HG03095 (cell line): ENCODE results near the gene PIGA.

Experiments used
- ATAC-seq: cut with Tn5 transposase; IDR thresholded peaks from one replicate; pipeline ENCODE4 v1.9.1; 2021; ENCODE audit warnings: moderate library complexity; ENCODE audit not compliant: unreplicated experiment

Gene PIGA

DNA sequence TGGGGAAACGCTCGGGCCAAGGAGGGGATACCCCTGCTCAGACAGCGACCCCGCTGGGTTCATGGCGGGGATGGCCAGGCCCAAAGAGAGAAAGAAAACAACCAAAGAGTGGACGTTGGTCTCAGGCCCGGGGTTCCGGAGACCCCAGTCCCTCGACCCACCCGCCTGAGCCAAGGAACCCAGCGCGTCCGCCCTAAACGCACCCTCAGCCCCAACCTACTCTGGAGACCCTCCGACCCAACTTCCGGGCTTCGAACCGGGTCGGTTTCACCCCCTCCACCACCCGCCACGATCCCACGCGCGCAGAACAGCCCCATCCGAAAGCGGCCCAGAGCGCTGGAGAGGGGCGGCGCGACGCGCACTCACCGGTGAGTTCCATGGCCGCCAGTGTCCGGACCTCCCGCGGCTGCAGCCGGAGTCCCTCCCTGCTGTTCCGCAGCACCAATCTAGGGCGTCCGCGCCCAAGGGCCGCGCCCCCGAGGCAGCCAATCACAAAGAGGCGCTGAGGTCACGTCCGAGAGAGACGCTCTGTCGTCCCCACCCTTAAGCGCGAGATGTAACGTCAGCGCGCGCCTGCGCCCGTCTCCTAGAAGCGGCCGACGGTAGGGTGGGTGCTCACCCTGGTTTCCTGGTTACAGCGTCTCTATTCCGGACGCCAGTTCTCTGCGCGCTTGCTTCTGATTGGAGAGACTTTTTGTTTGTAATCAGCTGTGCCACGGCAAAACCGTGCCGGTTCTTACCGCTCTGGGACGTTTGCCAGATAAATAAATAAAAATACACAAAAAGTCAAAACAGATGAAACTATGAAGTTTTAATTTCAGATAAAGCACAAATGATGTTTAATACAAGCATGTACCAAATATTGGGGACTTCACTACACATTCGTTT lies at the start of gene PIGA:
PIGA (minus strand) TSS at position 389 of the 888 bp plus-strand sequence. CDS start 3,593 bp downstream, outside the sequence.
- ATAC-seq = peak; percentile 99

DNA sequence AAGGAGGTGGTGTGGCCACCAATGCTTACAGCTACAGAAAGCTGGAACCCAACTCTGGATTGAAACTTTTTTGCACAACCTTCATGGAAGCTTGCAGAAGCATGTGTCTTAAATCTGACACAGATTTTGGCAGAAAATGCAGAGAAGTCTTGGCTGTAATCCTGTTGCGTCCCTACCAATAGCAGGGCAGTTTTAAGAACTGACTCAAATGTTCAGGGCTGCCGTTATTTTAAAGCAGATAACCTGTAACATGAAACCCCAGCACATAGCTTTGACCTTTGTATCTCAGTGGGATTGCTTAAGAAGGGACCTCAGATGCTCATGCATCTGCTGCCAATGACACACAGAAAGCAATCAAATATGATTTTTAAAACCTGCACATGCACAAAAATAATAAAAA lies 49.0 kb upstream of the PIGA start, which contains the start of gene VEGFD:
VEGFD (minus strand) TSS at position 110 of the 400 bp plus-strand sequence. CDS start 467 bp downstream, outside the sequence.
- no peak for ATAC-seq

DNA sequence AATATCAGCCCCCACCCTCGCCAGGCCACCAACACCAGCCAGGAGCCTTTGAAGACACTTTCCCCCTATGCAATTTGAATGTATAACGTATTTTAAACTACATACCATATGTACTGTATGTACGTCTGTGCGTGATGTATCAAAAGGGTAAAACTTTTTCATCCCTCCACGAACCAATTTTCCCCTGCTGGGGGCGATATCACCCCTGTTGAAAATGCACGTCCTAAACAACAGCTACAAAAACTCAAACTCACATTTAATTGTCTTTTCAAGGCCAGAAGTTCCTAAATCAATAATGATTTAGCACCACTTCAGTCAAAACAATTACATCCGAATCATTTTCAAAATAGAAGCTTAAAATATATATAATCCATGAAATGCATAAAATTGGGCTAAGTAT lies 47.5 kb upstream of the PIGA start:
- ATAC-seq = no peak

DNA sequence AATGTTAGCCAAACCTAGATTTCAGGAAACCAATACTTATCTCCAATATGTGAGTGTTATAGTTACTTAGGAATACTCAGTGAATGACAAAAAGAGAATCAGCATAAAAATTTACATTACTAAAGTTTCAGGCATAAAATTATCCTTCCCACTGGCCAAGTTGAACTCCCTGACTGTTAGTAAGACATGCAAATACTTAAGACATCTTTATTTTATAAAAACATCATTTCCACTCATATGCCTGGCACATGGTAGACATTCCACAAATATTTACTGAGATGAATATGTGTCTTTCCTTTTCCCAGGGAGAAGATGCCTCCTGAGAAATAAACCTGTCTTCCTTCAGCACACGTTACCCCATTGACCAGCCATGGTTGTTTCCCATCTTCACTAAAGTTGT lies 41.6 kb upstream of the PIGA start:
- ATAC-seq = no peak

- ATAC-seq = no peak
These were observed 38.7 kb upstream of the PIGA start for GRCh38 chrX:15373976-15374375.

DNA sequence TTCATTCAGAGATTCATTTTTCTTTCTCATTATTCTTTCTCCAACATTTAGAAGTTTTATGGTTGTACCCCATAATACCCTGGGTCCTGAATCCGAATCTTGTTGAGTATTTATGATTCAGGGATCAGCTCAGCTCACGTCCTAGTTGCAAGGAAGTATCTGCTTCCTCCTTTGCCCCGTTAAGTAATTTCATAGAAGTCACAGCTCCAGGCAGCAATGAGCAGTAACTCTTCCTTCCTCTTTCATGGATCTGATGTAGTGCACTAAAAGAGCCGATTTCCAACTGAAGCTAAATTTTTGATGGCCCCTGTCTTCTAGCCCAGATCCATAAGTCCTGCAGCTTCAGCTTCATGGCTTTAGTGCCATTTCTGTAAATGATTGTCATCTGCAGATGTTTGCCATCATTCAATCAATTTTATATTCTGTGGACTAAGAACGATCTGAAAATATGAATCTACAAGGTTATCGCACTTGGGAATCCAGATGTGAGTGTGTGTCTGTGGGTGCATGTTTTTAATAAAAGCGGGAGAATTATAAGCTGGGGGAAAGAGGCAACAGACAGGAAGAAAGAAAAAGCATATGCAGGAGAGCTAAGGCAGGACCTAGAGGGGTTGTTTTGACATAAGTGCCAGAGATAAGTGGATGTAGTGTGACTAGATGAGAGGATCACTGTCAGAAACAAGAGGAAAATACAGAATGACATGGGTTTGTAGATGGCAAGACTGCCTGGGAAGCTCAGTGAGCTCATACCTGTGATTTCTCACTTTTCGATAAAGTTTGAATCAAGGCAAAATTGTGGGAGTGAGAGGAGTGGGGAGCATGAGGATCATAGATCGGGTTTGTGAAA lies 31.4 kb upstream of the PIGA start:
- no peak for ATAC-seq

GRCh38 chrX:15359701-15360100 lies 24.4 kb upstream of the PIGA start:
- no peak for ATAC-seq

GRCh38 chrX:15358533-15358932 lies 23.2 kb upstream of the PIGA start:
- no peak for ATAC-seq

DNA sequence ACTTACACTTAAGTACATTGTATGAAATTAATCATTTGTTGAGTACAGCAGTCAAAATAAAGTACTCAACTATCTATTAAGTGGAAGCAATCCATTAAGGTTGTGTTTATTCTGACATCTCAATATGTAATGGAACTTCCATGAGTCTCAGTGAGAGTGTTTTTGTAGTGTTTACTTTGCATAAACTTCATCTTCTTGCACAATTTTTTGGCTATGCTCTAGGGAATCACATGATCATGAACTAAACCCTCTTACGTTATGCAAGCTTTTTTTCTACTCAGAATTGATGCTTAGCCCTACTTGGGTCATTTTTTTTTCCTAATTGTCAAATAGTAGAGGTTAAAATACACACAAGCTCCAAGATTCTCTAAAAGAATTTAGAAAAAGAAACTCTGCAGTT lies 21.1 kb upstream of the PIGA start:
- no peak for ATAC-seq

GRCh38 chrX:15350329-15350996 lies 15.1 kb upstream of the PIGA start:
- no peak for ATAC-seq

GRCh38 chrX:15349046-15349445 lies 13.7 kb upstream of the PIGA start:
- ATAC-seq = no peak

DNA sequence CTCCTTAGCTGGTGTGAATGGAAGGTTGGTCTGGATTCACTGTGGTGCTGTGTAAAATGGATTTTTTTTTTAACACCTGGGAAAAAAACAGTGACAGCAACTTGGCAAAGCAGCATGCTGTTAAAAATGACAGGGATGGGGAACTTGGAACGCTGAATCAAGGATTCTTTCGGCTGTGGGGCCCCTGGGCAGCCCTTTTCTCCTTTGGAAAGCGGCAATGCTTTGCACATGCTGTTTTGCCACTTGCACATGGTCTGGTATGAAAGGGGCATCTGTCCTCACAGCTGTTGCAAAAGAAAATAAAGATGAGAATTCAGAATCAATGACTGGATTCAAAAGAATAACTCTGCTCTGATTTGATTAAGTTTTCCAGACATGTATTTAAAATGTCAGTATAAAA lies 10.7 kb upstream of the PIGA start:
- ATAC-seq = no peak

DNA sequence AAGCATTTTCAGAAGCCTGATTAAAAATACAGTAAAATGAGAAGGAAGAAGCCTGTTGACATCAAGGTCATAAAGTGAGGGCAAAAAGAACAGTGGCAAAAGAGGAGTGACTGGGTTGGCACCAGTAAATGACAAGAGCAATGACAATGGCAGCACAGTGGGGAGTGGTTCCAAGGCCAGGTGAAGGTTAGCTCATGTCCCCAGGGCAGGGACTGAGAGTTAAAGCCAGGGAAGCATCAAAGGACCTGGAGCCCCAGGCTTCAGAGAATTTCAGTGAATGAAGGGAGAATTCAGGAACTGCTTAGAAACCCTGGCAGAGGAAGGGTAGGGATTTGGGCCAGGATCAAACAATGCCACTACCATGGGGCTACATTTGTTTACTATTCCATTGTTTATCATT lies 8.8 kb upstream of the PIGA start:
- no peak for ATAC-seq

DNA sequence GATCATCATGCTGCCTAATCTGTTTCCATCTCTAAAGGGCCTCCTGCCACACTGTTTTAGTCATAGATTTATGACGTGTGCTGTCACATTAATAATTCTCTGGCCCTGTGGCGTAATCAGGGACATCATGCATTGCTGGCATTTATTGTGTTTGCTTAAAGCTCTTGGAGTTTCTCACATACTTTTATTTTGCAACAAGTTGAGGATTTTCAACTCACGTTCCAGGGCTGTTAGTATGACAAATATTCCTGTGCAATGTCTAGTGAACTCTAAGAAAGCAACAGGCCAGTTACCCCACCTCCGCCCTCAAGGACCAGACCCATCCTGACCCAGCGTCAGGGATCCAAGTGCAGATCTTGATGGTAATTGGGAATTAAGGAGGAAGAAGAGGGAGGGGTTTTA lies 7.8 kb upstream of the PIGA start:
- ATAC-seq = no peak

DNA sequence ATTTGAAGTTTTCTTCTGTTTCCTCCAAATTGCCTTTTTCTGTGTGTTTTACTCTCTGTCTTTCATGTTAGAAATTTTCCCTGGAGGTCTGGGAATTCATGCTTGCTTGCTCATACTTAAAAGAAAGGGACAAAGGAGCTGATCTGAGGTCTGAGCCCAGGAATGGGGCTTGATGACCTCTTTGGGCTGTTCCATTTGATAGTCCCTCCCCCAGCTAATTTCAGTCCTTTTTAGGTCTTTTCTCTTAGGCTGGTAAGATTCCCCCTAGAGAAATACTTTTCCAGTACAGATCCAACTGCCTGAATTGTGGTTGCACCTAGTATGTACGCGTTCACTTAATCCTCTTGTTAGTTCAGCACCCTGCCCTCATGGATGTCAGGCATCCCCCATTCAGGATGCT lies 5.5 kb upstream of the PIGA start:
- no peak for ATAC-seq

GRCh38 chrX:15336023-15336413 lies 695 bp upstream of the PIGA start:
- no peak for ATAC-seq

DNA sequence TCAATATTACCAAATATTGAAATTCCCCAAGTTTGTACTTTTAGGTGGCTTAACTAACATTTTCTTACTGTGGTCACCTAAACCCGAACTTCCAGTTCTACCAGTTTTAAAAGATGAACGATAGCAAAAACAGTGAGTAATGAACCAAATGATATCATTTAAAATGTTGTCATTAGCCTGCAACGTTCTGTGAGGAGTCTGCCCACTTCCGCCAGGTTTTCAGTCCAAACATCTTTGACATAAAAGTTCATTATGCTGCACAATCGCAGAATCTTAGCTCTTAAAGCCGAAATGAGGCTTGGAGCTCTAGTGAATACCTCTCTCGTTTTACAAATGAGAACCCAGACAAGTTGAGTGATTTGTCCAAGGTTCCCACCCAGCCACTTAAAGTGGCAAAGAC lies 762 bp downstream of the PIGA start:
- ATAC-seq = no peak

DNA sequence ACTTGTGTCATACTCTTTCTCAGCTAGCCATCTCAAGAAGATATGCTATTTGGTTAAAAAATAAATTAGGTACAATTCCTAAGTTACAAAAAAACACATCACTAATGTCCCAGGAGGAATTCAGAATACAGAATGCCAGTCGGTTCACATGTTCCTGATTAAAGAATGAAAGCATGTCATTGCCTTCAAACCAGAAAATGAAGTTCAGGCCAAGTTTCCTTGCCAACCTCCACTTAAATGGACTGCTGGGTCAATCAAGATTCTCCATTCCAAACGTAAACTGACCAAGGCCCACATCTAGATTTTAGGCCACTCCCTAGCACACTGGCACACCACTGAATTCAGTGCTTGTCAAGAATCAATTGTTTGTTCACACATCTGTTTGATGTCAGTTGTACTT lies 6.5 kb downstream of the PIGA start:
- ATAC-seq = no peak

- no peak for ATAC-seq
These were observed 7.2 kb downstream of the PIGA start for GRCh38 chrX:15328131-15328530.

- ATAC-seq = no peak
These were observed 12.9 kb downstream of the PIGA start for GRCh38 chrX:15322472-15322871.

GRCh38 chrX:15322072-15322471 lies 13.3 kb downstream of the PIGA start:
- ATAC-seq = no peak
